ENCODE results near the gene GLT1D1.

The GLT1D1 gene

GRCh38 chr12:128856035-128856790, 2.9 kb downstream of the GLT1D1 start:
- no peak for DNase-seq

GRCh38 chr12:128856791-128857078, 3.5 kb downstream of the GLT1D1 start:
- DNase-seq: no peak

- DNase-seq: no peak
Observed at GRCh38 chr12:128857133-128857763, 4.0 kb downstream of the GLT1D1 start.

GRCh38 chr12:128859311-128859710, 6.0 kb downstream of the GLT1D1 start:
- no peak for DNase-seq

GRCh38 chr12:128861226-128862016, 8.1 kb downstream of the GLT1D1 start:
- no peak for DNase-seq

- DNase-seq: no peak
Observed at GRCh38 chr12:128863957-128864356, 10.7 kb downstream of the GLT1D1 start.

GRCh38 chr12:128864516-128865186, 11.4 kb downstream of the GLT1D1 start:
- DNase-seq: no peak

GRCh38 chr12:128867466-128867865, 14.2 kb downstream of the GLT1D1 start:
- DNase-seq: no peak

- DNase-seq: no peak
Observed at GRCh38 chr12:128871516-128871892, 18.2 kb downstream of the GLT1D1 start.

- DNase-seq: no peak
Observed at GRCh38 chr12:128872303-128872702, 19.0 kb downstream of the GLT1D1 start.

- DNase-seq: no peak
Observed at GRCh38 chr12:128876559-128876958, 23.3 kb downstream of the GLT1D1 start.

- no peak for DNase-seq
Observed at GRCh38 chr12:128879898-128880764, 26.9 kb downstream of the GLT1D1 start.

- no peak for DNase-seq
Observed at GRCh38 chr12:128891856-128892255, 38.6 kb downstream of the GLT1D1 start.

- DNase-seq: no peak
Observed at GRCh38 chr12:128903236-128903635, 50.0 kb downstream of the GLT1D1 start.

- DNase-seq: no peak
Observed at GRCh38 chr12:128905003-128905544, 51.8 kb downstream of the GLT1D1 start.

- no peak for DNase-seq
Observed at GRCh38 chr12:128906485-128907137, 53.3 kb downstream of the GLT1D1 start.

GRCh38 chr12:128908254-128908653, 55.0 kb downstream of the GLT1D1 start:
- DNase-seq: no peak

- no peak for DNase-seq
Observed at GRCh38 chr12:128909653-128910052, 56.4 kb downstream of the GLT1D1 start.

- DNase-seq: no peak
Observed at GRCh38 chr12:128910629-128911028, 57.4 kb downstream of the GLT1D1 start.

GRCh38 chr12:128911861-128912260, 58.6 kb downstream of the GLT1D1 start:
- no peak for DNase-seq

- DNase-seq: no peak
Observed at GRCh38 chr12:128914908-128915563, 61.8 kb downstream of the GLT1D1 start.

All from cortex of kidney (tissue), 1 donor.